Measurements from ENCODE around the gene ROCK2. TPM values are rescaled to one million over a fixed set of nuclear protein-coding genes. Genes with fewer than 3 reads are reported as not detected.

Gene ROCK2
- total RNA-seq, 2 experiments from 2014 or later, result 14.4 to 16.7 TPM

GRCh38 chr2:11187083-11187619 is 157.3 kb downstream of the ROCK2 start:
- H3K4me1 Mint-ChIP-seq, result no peaks in the 10 kb centered on the region
- no peak overlapping the region for H3K27ac Mint-ChIP-seq
- intact Hi-C loops (cut with DNase I, micrococcal nuclease), result no loop called here
- H3K36me3 Mint-ChIP-seq (ENCODE audit: low read depth), result peaks cover 5% of the 10 kb centered on the region
- ChIA-PET POLR2A (interaction anchor here (0.7 kb wide), 1 partner anchor 16 kb away, joined by 8 read pairs; no protein-coding TSS in a partner anchor), CTCF (no interaction called here)
- H3K27me3 Mint-ChIP-seq, result no peaks in the 10 kb centered on the region
- ATAC-seq, result no peak
- DNase-seq, result no peak
- no peak overlapping the region for H3K4me3 Mint-ChIP-seq
- no peaks in the 10 kb centered on the region for H3K9me3 Mint-ChIP-seq (ENCODE audit: low read depth)

- no peak for DNase-seq
- Mint-ChIP-seq H3K36me3 (ENCODE audit: low read depth) (peaks cover 5% of the 10 kb centered on the region), H3K4me3 (no peak overlapping the region)
Observed at GRCh38 chr2:11186145-11186544, 158.3 kb downstream of the ROCK2 start.

GRCh38 chr2:11182951-11183350 is 161.5 kb downstream of the ROCK2 start:
- Mint-ChIP-seq H3K36me3 (ENCODE audit: low read depth) (peaks cover 5% of the 10 kb centered on the region), H3K4me3 (no peak overlapping the region), H3K4me1 (no peaks in the 10 kb centered on the region), H3K9me3 (ENCODE audit: low read depth) (no peaks in the 10 kb centered on the region), H3K27ac (no peak overlapping the region), H3K27me3 (no peaks in the 10 kb centered on the region)
- no peak for ATAC-seq
- ChIA-PET POLR2A (no interaction called here), CTCF (interaction anchor here (1.0 to 2.1 kb wide), 5 partner anchors 10 to 264 kb away, joined by 3 to 9 read pairs (median 4); a partner anchor contains a TSS)
- intact Hi-C loops (cut with DNase I, micrococcal nuclease), result no loop called here
- DNase-seq, result no peak

More at GRCh38 chr2:11186145-11186544, 158.3 kb downstream of the ROCK2 start:
- intact Hi-C loops (cut with DNase I, micrococcal nuclease), result no loop called here
- no peaks in the 10 kb centered on the region for H3K27me3 Mint-ChIP-seq
- no peaks in the 10 kb centered on the region for H3K4me1 Mint-ChIP-seq
- POLR2A ChIA-PET, result no interaction called here
- H3K9me3 Mint-ChIP-seq (ENCODE audit: low read depth), result no peaks in the 10 kb centered on the region
- CTCF ChIA-PET, result no interaction called here
- no peak overlapping the region for H3K27ac Mint-ChIP-seq
- ATAC-seq, result no peak

GRCh38 chr2:11180653-11181052 is 163.8 kb downstream of the ROCK2 start:
- Mint-ChIP-seq H3K27ac (no peak overlapping the region), H3K36me3 (ENCODE audit: low read depth) (no peaks in the 10 kb centered on the region), H3K4me3 (no peak overlapping the region), H3K9me3 (ENCODE audit: low read depth) (no peaks in the 10 kb centered on the region), H3K4me1 (peaks cover 3% of the 10 kb centered on the region), H3K27me3 (no peaks in the 10 kb centered on the region)
- intact Hi-C loops (cut with DNase I, micrococcal nuclease), result no loop called here
- POLR2A ChIA-PET, result interaction anchor here (0.7 kb wide), 1 partner anchor 98 kb away, joined by 6 read pairs; no protein-coding TSS in a partner anchor
- ATAC-seq, result no peak
- no peak for DNase-seq
- CTCF ChIA-PET, result interaction anchor here (0.5 kb wide), 1 partner anchor 264 kb away, joined by 3 read pairs; no protein-coding TSS in a partner anchor

GRCh38 chr2:11179899-11180298 is 164.5 kb downstream of the ROCK2 start:
- CTCF ChIA-PET, result no interaction called here
- DNase-seq (no peak), ATAC-seq (no peak)
- POLR2A ChIA-PET, result interaction anchor here (0.6 kb wide), 1 partner anchor 19 kb away, joined by 4 read pairs; no protein-coding TSS in a partner anchor
- peaks cover 11% of the 10 kb centered on the region for H3K4me1 Mint-ChIP-seq
- no peaks in the 10 kb centered on the region for H3K27me3 Mint-ChIP-seq
- intact Hi-C loops (cut with DNase I, micrococcal nuclease), result no loop called here
- H3K9me3 Mint-ChIP-seq (ENCODE audit: low read depth), result no peaks in the 10 kb centered on the region
- no peak overlapping the region for H3K4me3 Mint-ChIP-seq
- no peaks in the 10 kb centered on the region for H3K36me3 Mint-ChIP-seq (ENCODE audit: low read depth)
- no peak overlapping the region for H3K27ac Mint-ChIP-seq

GRCh38 chr2:11179196-11179595 is 165.2 kb downstream of the ROCK2 start:
- intact Hi-C loops (cut with DNase I, micrococcal nuclease), result no loop called here
- H3K4me1 Mint-ChIP-seq, result peaks cover 11% of the 10 kb centered on the region

GRCh38 chr2:11177871-11178690 is 166.4 kb downstream of the ROCK2 start:
- no peak for DNase-seq
- H3K27ac Mint-ChIP-seq, result no peak overlapping the region
- no peaks in the 10 kb centered on the region for H3K27me3 Mint-ChIP-seq
- H3K9me3 Mint-ChIP-seq (ENCODE audit: low read depth), result no peaks in the 10 kb centered on the region
- ChIA-PET POLR2A (no interaction called here), CTCF (interaction anchor here (0.7 to 0.8 kb wide), 2 partner anchors 25 to 190 kb away, joined by 3 read pairs; no protein-coding TSS in a partner anchor)
- intact Hi-C loops (cut with DNase I, micrococcal nuclease), result no loop called here
- ATAC-seq, result no peak
- no peaks in the 10 kb centered on the region for H3K36me3 Mint-ChIP-seq (ENCODE audit: low read depth)
- H3K4me3 Mint-ChIP-seq, result no peak overlapping the region
- H3K4me1 Mint-ChIP-seq, result peaks cover 11% of the 10 kb centered on the region

More at GRCh38 chr2:11179196-11179595, 165.2 kb downstream of the ROCK2 start:
- CTCF ChIA-PET, result no interaction called here
- no peak for ATAC-seq
- Mint-ChIP-seq H3K36me3 (ENCODE audit: low read depth) (no peaks in the 10 kb centered on the region), H3K27me3 (no peaks in the 10 kb centered on the region), H3K4me3 (no peak overlapping the region), H3K27ac (no peak overlapping the region), H3K9me3 (ENCODE audit: low read depth) (no peaks in the 10 kb centered on the region)
- POLR2A ChIA-PET, result no interaction called here
- no peak for DNase-seq

GRCh38 chr2:11175293-11175795 is 169.1 kb downstream of the ROCK2 start:
- H3K27ac Mint-ChIP-seq, result no peak overlapping the region

GRCh38 chr2:11174222-11174621 is 170.2 kb downstream of the ROCK2 start:
- Mint-ChIP-seq H3K9me3 (ENCODE audit: low read depth) (no peaks in the 10 kb centered on the region), H3K27me3 (no peaks in the 10 kb centered on the region), H3K4me3 (no peak overlapping the region), H3K4me1 (peaks cover 11% of the 10 kb centered on the region), H3K36me3 (ENCODE audit: low read depth) (peaks cover 2% of the 10 kb centered on the region), H3K27ac (no peak overlapping the region)
- intact Hi-C loops (cut with DNase I, micrococcal nuclease), result no loop called here
- ChIA-PET CTCF (no interaction called here), POLR2A (no interaction called here)
- no peak for DNase-seq
- ATAC-seq, result no peak

More at GRCh38 chr2:11175293-11175795, 169.1 kb downstream of the ROCK2 start:
- Mint-ChIP-seq H3K4me3 (no peak overlapping the region), H3K27me3 (no peaks in the 10 kb centered on the region), H3K36me3 (ENCODE audit: low read depth) (peaks cover 2% of the 10 kb centered on the region), H3K9me3 (ENCODE audit: low read depth) (no peaks in the 10 kb centered on the region), H3K4me1 (peaks cover 11% of the 10 kb centered on the region)
- intact Hi-C loops (cut with DNase I, micrococcal nuclease), result no loop called here
- ChIA-PET POLR2A (no interaction called here), CTCF (interaction anchor here (0.6 kb wide), 1 partner anchor 10 kb away, joined by 3 read pairs; no protein-coding TSS in a partner anchor)
- ATAC-seq, result no peak
- no peak for DNase-seq

- Mint-ChIP-seq H3K27me3 (no peaks in the 10 kb centered on the region), H3K36me3 (ENCODE audit: low read depth) (peaks cover 2% of the 10 kb centered on the region), H3K27ac (no peak overlapping the region), H3K4me3 (no peak overlapping the region), H3K4me1 (no peaks in the 10 kb centered on the region), H3K9me3 (ENCODE audit: low read depth) (no peaks in the 10 kb centered on the region)
- ATAC-seq (no peak), DNase-seq (no peak)
- intact Hi-C loops (cut with DNase I, micrococcal nuclease), result no loop called here
- CTCF ChIA-PET, result no interaction called here
- POLR2A ChIA-PET, result no interaction called here
Observed at GRCh38 chr2:11169333-11169732, 175.1 kb downstream of the ROCK2 start.

GRCh38 chr2:11168488-11168887 is 175.9 kb downstream of the ROCK2 start:
- Mint-ChIP-seq H3K27me3 (no peaks in the 10 kb centered on the region), H3K4me1 (no peaks in the 10 kb centered on the region), H3K9me3 (ENCODE audit: low read depth) (no peaks in the 10 kb centered on the region), H3K4me3 (no peak overlapping the region), H3K36me3 (ENCODE audit: low read depth) (peaks cover 4% of the 10 kb centered on the region), H3K27ac (no peak overlapping the region)
- DNase-seq (no peak), ATAC-seq (no peak)
- CTCF ChIA-PET, result no interaction called here
- intact Hi-C loops (cut with DNase I, micrococcal nuclease), result no loop called here
- POLR2A ChIA-PET, result no interaction called here

- ATAC-seq (no peak), DNase-seq (no peak)
- intact Hi-C loops (cut with DNase I, micrococcal nuclease), result no loop called here
- no peaks in the 10 kb centered on the region for H3K27me3 Mint-ChIP-seq
- H3K9me3 Mint-ChIP-seq (ENCODE audit: low read depth), result no peaks in the 10 kb centered on the region
- ChIA-PET POLR2A (no interaction called here), CTCF (no interaction called here)
- no peak overlapping the region for H3K27ac Mint-ChIP-seq
- H3K36me3 Mint-ChIP-seq (ENCODE audit: low read depth), result peaks cover 2% of the 10 kb centered on the region
- H3K4me1 Mint-ChIP-seq, result peaks cover 3% of the 10 kb centered on the region
- H3K4me3 Mint-ChIP-seq, result no peak overlapping the region
Observed at GRCh38 chr2:11166476-11166875, 178.0 kb downstream of the ROCK2 start.

All from activated CD4-positive, alpha-beta T cell treated with anti-CD3 and anti-CD28 coated beads for 36 hours (primary cell).